Gastrocnemius medialis (tissue), 4 donors: ENCODE data around the gene ZNF576. TPM values are rescaled to one million over a fixed set of nuclear protein-coding genes. Genes with fewer than 3 reads are reported as not detected.
"Not testable (repeated sequence)": the region's sequence is repeated elsewhere in the genome, so short reads cannot be mapped to it uniquely, and the experiment has no call there.

Source experiments
- ATAC-seq, 2 donors: fragments of 150-250 bp; one replicate each; pipeline ENCODE4 v1.9.1; 2016
- DNase-seq, 2 donors: peaks; one replicate each; pipeline ENCODE4 v3.0.0-alpha.2; 2019
- H3K27ac ChIP-seq, 4 donors: fragments of 200-600 bp; sonication (generic); 1 replicate in 1 of 4; 2 replicates in 3 of 4; pipeline ENCODE4 v1.5.1; 2016 to 2018; ENCODE audit warnings: mild to moderate bottlenecking in 2 of 4, moderate library complexity in 1 of 4
- H3K27me3 ChIP-seq, 3 donors: fragments of 200-600 bp; sonication (generic) in 2 of 3; 1 replicate in 1 of 3; 2 replicates in 2 of 3; pipeline versions ENCODE4 v1.5.1 to v1.6.0; 2016 to 2019; ENCODE audit warnings: mild to moderate bottlenecking in 1 of 3, moderate library complexity in 1 of 3
- H3K36me3 ChIP-seq, 2 donors: fragments of 200-600 bp; sonication (generic) in 1 of 2; one replicate each; pipeline ENCODE4 v1.5.1; 2017 to 2018
- H3K4me1 ChIP-seq, 2 donors: fragments of 200-600 bp; sonication (generic) in 1 of 2; one replicate each; pipeline ENCODE4 v1.5.1; 2016 to 2017; ENCODE audit warnings: mild to moderate bottlenecking in 2 of 2
- H3K4me3 ChIP-seq, 4 donors: fragments of 200-600 bp; sonication (generic) in 3 of 4; 1 replicate in 1 of 4; 2 replicates in 3 of 4; pipeline ENCODE4 v1.5.1; 2016 to 2019; ENCODE audit warnings: mild to moderate bottlenecking in 2 of 4
- H3K9me3 ChIP-seq, 3 donors: fragments of 200-600 bp; sonication (generic) in 2 of 3; 1 replicate in 1 of 3; 2 replicates in 2 of 3; pipeline ENCODE4 v1.5.1; 2016 to 2019
- POLR2A ChIP-seq, 2 donors: fragments of 450-650 bp; IDR thresholded peaks; one replicate each; pipeline ENCODE4 v1.6.1; 2017; ENCODE audit warnings: antibody characterized with exemption in 2 of 2, mild to moderate bottlenecking in 2 of 2, moderate library complexity in 2 of 2
- in situ Hi-C, 4 donors: fragments of 200-750 bp; cut with MboI; loops; one replicate each; pipeline versions ENCODE4 v1.15.0 to v1.8.0; 2017; ENCODE audit warnings: low sequenced_read_pairs in 4 of 4
- intact Hi-C: fragments of 100-400 bp; cut with DNase I; formaldehyde crosslinking; loops from one replicate; pipeline ENCODE4 v1.15.1; 2023; ENCODE audit warnings: low total_unique reads
- total RNA-seq, 4 donors: library from RNA; depleted of rRNA; stranded (reverse); fragments of >200 nt; gene quantifications; one replicate each; pipeline versions ENCODE4 v1.1.0 to v1.2.3, GENCODE V29; 2016
- TF ChIP-seq, protein P1 (sequence below), 5 experiments: fragments of 450-650 bp in 3 of 5; fragments of 200-600 bp in 2 of 5; sonication (generic) in 2 of 5; IDR thresholded peaks in 4 of 5; conservative IDR thresholded peaks in 1 of 5; 1 replicate in 4 of 5; 2 replicates in 1 of 5; pipeline ENCODE4 v1.5.1; 2016 to 2019; ENCODE audit warnings: antibody characterized with exemption in 5 of 5, mild to moderate bottlenecking in 3 of 5, moderate library complexity in 3 of 5

ZNF576 gene
- total RNA-seq, 4 donors from 2014 or later, result 6.9 to 19.8 (median 11.6) TPM

- no peak overlapping the region for H3K4me3 ChIP-seq
- H3K36me3 ChIP-seq, result peaks cover 0 to 3% of the 10 kb centered on the region in 2 donors
- H3K4me1 ChIP-seq, result peaks cover 10 to 13% of the 10 kb centered on the region in 2 donors
- H3K9me3 ChIP-seq, result no peaks in the 10 kb centered on the region
- no peak for ATAC-seq
- no peaks in the 10 kb centered on the region for H3K27me3 ChIP-seq
- in situ Hi-C loops (no loop called here), intact Hi-C loops (loop anchor here (5.0 kb wide), 1 partner anchor 46 kb away; the partner anchor contains the start of gene ZNF575)
- no peak for TF ChIP-seq POLR2A (IDR thresholded peaks at IDR 0.05)
- TF ChIP-seq, protein P1, sequence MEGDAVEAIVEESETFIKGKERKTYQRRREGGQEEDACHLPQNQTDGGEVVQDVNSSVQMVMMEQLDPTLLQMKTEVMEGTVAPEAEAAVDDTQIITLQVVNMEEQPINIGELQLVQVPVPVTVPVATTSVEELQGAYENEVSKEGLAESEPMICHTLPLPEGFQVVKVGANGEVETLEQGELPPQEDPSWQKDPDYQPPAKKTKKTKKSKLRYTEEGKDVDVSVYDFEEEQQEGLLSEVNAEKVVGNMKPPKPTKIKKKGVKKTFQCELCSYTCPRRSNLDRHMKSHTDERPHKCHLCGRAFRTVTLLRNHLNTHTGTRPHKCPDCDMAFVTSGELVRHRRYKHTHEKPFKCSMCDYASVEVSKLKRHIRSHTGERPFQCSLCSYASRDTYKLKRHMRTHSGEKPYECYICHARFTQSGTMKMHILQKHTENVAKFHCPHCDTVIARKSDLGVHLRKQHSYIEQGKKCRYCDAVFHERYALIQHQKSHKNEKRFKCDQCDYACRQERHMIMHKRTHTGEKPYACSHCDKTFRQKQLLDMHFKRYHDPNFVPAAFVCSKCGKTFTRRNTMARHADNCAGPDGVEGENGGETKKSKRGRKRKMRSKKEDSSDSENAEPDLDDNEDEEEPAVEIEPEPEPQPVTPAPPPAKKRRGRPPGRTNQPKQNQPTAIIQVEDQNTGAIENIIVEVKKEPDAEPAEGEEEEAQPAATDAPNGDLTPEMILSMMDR (IDR thresholded peaks at IDR 0.05 in 4 of 5, conservative IDR thresholded peaks at IDR 0.05 in 1 of 5), result no peak
- no peak for DNase-seq
- H3K27ac ChIP-seq, result no peak overlapping the region
These were observed 17.6 kb upstream of the ZNF576 start for GRCh38 chr19:43578787-43579186.

DNA sequence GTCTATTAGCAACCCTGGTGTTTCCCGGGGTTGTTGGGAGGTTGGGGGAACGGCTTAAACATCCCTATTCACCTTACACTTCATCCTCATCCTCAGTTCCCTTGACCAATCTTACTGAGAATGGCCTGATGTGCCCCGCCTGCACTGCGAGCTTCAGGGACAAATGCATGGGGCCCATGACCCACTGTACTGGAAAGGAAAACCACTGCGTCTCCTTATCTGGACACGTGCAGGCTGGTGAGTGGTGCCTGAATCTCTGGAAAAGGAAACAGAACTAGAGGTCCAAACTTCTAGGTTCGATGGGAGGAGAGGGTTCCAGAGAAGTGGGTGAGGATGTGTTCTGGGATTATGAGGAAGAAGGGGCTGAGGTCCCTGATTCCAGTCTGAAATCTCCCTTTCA is 14.9 kb upstream of the ZNF576 start:
- in situ Hi-C loops (no loop called here), intact Hi-C loops (no loop called here)
- Histone ChIP-seq H3K36me3 (no peaks in the 10 kb centered on the region), H3K27me3 (no peaks in the 10 kb centered on the region), H3K9me3 (no peaks in the 10 kb centered on the region), H3K4me1 (no peaks in the 10 kb centered on the region), H3K4me3 (no peak overlapping the region), H3K27ac (no peak overlapping the region)
- TF ChIP-seq POLR2A (IDR thresholded peaks at IDR 0.05), result no peak
- TF ChIP-seq, protein P1 (IDR thresholded peaks at IDR 0.05 in 4 of 5, conservative IDR thresholded peaks at IDR 0.05 in 1 of 5), result no peak
- DNase-seq (no peak), ATAC-seq (no peak)

GRCh38 chr19:43582495-43582894 is 13.9 kb upstream of the ZNF576 start:
- no peak overlapping the region for H3K4me3 ChIP-seq
- ATAC-seq, result no peak
- intact Hi-C loops, result no loop called here
- H3K4me1 ChIP-seq, result no peaks in the 10 kb centered on the region
- no peaks in the 10 kb centered on the region for H3K36me3 ChIP-seq
- DNase-seq, result no peak
- H3K27me3 ChIP-seq, result no peaks in the 10 kb centered on the region
- TF ChIP-seq POLR2A (IDR thresholded peaks at IDR 0.05), result no peak
- TF ChIP-seq, protein P1 (IDR thresholded peaks at IDR 0.05 in 4 of 5, conservative IDR thresholded peaks at IDR 0.05 in 1 of 5), result no peak
- in situ Hi-C loops, result no loop called here
- no peak overlapping the region for H3K27ac ChIP-seq
- H3K9me3 ChIP-seq, result no peaks in the 10 kb centered on the region

DNA sequence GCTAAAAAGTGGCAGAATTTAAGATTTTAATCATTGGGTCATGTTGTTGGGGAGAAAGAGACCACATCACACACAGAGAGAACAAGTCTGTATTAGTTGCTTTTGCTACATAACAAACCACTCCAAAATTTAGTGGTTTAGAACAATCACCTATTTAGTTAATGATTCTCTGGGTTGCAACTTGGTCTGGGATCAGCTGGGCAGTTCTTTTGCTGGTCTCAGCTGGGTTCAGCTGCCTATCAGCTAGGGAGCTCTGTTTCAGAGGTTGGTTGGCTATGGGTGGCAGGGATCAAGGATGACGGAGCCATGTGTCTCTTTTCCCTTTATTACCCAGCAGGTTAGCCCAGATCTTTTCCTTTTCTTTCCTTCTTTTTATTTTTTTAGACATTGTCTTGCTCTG is 11.9 kb upstream of the ZNF576 start:
- in situ Hi-C loops, result no loop called here
- Histone ChIP-seq H3K27ac (no peak overlapping the region), H3K4me3 (no peak overlapping the region), H3K36me3 (no peaks in the 10 kb centered on the region), H3K9me3 (no peaks in the 10 kb centered on the region), H3K4me1 (no peaks in the 10 kb centered on the region), H3K27me3 (no peaks in the 10 kb centered on the region)
- intact Hi-C loops, result no loop called here
- DNase-seq, result no peak
- no peak for TF ChIP-seq POLR2A (IDR thresholded peaks at IDR 0.05)
- TF ChIP-seq, protein P1 (IDR thresholded peaks at IDR 0.05 in 4 of 5, conservative IDR thresholded peaks at IDR 0.05 in 1 of 5), result no peak
- ATAC-seq, result no peak

GRCh38 chr19:43586346-43586745 is 10.0 kb upstream of the ZNF576 start:
- intact Hi-C loops (no loop called here), in situ Hi-C loops (no loop called here)
- Histone ChIP-seq H3K4me3 (no peak overlapping the region), H3K9me3 (no peaks in the 10 kb centered on the region), H3K27ac (no peak overlapping the region), H3K27me3 (no peaks in the 10 kb centered on the region), H3K36me3 (peaks cover 0 to 6% of the 10 kb centered on the region in 2 donors), H3K4me1 (no peaks in the 10 kb centered on the region)
- DNase-seq (no peak), ATAC-seq (no peak)
- no peak for TF ChIP-seq POLR2A (IDR thresholded peaks at IDR 0.05)
- TF ChIP-seq, protein P1 (IDR thresholded peaks at IDR 0.05 in 4 of 5, conservative IDR thresholded peaks at IDR 0.05 in 1 of 5), result no peak

DNA sequence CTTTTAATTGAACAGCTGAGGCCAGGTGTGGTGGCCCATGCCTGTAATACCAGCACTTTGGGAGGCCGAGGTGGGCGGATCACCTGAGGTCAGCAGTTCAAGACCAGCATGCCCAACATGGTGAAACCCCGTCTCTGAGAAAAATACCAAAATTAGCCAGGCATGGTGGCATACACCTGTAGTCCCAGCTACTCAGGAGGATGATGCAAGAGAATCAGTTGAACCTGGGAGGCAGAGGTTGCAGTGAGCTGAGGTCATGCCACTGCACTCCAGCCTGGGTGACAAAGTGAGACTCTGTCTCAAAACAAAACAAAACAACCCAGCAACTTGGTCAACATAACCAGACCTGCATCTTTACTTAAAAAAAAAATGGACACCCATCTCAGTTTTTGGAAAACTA is 9.4 kb upstream of the ZNF576 start:
- H3K27ac ChIP-seq, H3K27me3 ChIP-seq, DNase-seq, intact Hi-C loops, H3K4me3 ChIP-seq, H3K4me1 ChIP-seq, H3K36me3 ChIP-seq, ATAC-seq, H3K9me3 ChIP-seq, in situ Hi-C loops: not testable (repeated sequence)
